ENCODE results near the gene TFF1.

- TF ChIP-seq, protein P1, sequence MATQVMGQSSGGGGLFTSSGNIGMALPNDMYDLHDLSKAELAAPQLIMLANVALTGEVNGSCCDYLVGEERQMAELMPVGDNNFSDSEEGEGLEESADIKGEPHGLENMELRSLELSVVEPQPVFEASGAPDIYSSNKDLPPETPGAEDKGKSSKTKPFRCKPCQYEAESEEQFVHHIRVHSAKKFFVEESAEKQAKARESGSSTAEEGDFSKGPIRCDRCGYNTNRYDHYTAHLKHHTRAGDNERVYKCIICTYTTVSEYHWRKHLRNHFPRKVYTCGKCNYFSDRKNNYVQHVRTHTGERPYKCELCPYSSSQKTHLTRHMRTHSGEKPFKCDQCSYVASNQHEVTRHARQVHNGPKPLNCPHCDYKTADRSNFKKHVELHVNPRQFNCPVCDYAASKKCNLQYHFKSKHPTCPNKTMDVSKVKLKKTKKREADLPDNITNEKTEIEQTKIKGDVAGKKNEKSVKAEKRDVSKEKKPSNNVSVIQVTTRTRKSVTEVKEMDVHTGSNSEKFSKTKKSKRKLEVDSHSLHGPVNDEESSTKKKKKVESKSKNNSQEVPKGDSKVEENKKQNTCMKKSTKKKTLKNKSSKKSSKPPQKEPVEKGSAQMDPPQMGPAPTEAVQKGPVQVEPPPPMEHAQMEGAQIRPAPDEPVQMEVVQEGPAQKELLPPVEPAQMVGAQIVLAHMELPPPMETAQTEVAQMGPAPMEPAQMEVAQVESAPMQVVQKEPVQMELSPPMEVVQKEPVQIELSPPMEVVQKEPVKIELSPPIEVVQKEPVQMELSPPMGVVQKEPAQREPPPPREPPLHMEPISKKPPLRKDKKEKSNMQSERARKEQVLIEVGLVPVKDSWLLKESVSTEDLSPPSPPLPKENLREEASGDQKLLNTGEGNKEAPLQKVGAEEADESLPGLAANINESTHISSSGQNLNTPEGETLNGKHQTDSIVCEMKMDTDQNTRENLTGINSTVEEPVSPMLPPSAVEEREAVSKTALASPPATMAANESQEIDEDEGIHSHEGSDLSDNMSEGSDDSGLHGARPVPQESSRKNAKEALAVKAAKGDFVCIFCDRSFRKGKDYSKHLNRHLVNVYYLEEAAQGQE (IDR thresholded peaks at IDR 0.05; ENCODE audit: insufficient read depth in 1 of 2, low read depth in 2 of 2, low read length in 2 of 2): no peak
- TF ChIP-seq POLR2AphosphoS5 (IDR thresholded peaks at IDR 0.05; ENCODE audit: low read depth, low read length): no peak
- TF ChIP-seq SIN3A (IDR thresholded peaks at IDR 0.05; ENCODE audit: borderline replicate concordance, insufficient read depth, low read length): no peak
Measured at GRCh38 chr21:42387843-42388340, 21.6 kb upstream of the TFF1 start.
